NCI-H1436 treated with DMSO at 0.1 percent for 48 hours (cell line): ENCODE data around the gene IFNL3.
"Not testable (repeated sequence)": the region's sequence is repeated elsewhere in the genome, so short reads cannot be mapped to it uniquely, and the experiment has no call there.

Source experiments
- DNase-seq: peaks from one replicate; lab custom pipeline; 2025; lab: John Stamatoyannopoulos, UW

Gene IFNL3

DNA sequence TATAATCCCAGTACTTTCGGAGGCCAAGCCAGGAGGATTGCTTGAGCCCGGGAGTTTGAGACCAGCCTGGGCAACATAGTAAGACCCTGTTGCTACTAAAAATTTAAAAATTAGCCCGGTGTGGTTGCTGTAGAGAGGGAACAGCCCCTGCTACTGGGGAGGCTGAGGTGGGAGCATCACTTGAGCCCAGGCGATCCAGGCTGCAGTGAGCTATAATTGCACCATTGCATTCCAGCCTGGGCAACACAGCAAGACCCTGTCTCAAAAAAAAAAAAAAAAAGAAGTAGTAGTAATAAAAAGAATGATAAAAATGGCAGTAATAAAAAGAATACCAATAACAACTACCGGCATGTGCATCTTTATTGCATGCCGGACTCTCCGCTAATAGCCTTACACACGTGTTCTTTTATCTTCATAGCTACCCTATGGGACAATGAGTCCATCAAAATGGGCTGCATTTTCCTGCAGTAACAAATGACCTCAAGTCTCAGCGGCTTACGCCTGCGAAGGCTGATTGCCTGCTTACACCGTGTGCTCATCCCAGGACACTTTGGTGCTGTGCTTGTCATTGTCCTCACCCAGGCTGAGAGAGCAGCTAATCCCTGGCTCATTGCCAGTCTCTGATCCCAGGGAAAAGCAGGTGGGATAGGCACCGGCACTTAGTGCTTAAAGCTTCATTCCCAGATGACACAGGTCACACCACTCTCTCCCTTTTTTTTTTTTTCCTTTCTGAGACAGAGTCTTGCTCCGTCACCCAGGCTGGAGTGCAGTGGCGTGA is 26.4 kb downstream of the IFNL3 start:
- no peak for DNase-seq

GRCh38 chr19:39217094-39217493 is 27.7 kb downstream of the IFNL3 start:
- no peak for DNase-seq

DNA sequence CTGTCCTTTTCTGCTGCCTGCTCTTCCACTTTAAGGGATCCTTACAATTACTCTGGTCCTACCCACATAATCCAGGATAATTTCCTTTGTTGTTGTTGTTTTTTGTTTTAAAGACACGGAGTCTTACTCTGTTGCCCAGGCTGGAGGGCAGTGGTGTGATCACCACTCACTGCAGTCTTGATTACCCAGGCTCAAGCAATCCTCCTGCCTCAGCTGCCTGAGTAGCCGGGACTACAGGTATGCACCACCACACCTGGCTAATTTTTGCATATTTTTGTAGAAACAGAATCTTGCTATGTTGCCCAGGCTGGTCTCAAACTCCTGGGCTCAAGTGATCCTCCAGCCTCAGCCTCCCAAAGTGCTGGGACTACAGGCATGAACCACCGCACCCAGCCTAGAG is 29.5 kb downstream of the IFNL3 start:
- DNase-seq: not testable (repeated sequence)

DNA sequence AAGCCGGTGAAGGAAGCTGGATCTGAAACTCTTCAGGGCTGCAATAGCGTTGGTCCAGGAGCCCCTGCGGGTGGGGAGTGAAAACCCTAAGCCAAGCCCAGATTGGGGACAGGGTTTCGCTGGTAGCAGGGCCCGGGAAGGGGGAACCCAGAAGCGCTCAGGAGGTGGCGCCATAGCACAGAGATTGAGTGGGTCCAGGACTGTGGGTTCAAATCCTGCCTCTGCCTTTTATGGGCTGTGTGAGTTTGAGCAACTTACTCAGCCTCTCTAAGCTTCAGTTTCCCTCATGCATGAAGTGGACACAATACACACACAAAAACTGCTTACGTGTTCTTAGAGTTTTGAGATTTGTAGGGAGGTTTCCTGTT is 32.4 kb downstream of the IFNL3 start:
- no peak for DNase-seq

GRCh38 chr19:39211731-39212374 is 33.0 kb downstream of the IFNL3 start:
- DNase-seq: no peak

DNA sequence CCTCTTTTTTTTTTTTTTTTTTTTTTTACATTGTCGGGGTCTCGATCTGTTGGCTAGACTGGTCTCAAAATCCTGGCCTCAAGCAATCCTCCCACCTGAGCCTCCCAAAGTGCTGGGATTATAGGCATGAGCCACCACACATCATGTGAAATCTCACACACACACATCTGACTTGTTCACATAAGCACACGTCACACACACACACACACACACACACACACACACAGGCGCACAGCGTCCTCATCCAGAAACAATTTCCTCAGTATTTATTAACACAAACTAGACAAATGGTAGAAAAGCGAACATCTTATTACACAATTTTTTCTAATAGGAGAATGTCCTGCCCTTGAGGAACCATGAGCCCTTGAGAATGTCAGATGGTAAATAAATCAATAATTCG is 35.6 kb downstream of the IFNL3 start:
- DNase-seq: no peak

- DNase-seq: no peak
These were observed 36.5 kb downstream of the IFNL3 start for GRCh38 chr19:39208175-39208795.

GRCh38 chr19:39207293-39207836 is 37.4 kb downstream of the IFNL3 start:
- DNase-seq: no peak

GRCh38 chr19:39206122-39206521 is 38.7 kb downstream of the IFNL3 start:
- DNase-seq: no peak

DNA sequence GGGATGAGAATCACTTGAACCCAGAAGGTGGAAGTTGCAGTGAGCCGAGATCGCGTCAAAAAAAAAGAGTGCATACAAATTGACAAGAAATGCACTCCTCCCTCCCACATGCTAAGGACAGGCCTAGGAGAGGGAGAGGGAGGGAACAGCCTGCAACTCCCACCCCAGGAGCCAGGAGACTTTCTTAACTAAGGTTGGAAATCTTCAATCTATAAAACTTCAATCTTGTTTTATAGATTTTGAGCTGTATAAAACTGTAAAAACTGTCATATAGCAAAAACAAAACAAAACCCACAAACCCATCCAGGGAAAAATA is 39.4 kb downstream of the IFNL3 start:
- no peak for DNase-seq

DNA sequence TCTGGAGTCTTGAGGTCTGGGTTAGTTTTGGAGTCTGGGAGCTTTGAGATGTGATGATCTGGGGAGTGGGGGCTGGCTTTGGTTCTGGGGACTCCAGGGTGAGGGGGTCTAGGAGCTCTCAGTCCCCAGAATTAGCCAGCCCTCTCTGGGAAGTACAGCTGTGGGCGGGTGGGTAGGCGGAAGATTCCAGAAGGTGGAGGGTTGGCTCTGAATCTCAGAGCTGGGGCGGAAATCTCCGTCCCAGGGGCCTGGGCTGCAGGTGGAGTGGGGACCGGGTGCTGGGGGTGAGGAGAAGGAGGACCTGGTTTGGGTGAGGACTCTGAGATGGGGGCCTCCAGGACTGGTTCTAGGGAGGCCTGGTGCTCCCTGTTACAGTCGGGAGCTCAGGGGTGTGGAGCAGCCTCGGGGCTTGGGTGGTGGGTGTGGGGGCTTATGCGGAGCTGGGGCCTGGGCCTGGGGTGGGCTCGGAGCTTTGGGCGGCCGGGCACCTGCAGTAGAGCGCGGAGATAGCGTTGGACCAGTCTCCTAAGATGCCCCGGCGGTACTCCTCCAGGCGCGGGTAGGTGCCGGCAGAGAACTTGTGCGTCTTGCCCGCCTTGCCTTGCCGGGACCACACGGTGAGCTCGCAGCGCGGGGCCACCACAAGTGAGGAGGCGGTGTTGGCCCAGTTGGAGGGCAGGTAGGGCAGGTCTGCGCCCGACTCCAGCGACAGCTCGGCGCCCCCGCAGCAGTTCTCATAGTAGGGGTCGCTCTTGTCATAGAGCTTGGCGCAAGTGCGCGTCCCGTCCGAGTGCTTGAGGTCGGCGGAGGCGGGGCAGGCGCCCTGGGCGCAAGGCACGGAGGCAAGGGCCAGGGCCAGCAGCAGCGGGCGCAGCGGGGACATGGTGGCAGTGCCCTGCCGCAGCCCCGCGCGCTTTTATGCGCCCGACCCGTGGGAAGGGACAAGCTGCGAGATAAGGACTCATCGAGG is 41.1 kb downstream of the IFNL3 start, which contains the start of gene SYCN:
TSS of gene SYCN (minus strand) at position 892 of the 970 bp plus-strand sequence. CDS start at position 883, 9 bp downstream.
- no peak for DNase-seq

DNA sequence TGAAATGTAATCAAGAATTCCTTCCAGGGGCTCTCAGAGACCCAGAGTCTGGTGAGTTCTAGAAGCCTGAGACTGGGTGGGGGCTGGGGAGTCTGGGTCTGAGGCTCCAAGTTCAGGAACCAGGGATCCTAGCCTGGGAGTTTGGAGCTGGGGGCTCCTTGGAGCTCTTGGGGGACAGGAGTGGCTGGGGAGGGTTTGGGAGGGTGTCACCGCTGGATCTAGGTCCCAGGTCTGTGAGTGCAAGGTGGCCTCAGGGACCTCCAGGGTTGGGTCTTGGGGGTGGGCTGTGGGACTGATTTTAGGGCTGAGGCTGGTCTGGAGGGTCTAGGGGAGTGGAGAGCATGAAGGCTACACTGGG is 41.8 kb downstream of the IFNL3 start:
- no peak for DNase-seq

- no peak for DNase-seq
These were observed 44.0 kb downstream of the IFNL3 start for GRCh38 chr19:39200803-39201115.

- no peak for DNase-seq
These were observed 44.6 kb downstream of the IFNL3 start for GRCh38 chr19:39200066-39200802.

GRCh38 chr19:39199025-39199424 is 45.8 kb downstream of the IFNL3 start:
- no peak for DNase-seq

DNA sequence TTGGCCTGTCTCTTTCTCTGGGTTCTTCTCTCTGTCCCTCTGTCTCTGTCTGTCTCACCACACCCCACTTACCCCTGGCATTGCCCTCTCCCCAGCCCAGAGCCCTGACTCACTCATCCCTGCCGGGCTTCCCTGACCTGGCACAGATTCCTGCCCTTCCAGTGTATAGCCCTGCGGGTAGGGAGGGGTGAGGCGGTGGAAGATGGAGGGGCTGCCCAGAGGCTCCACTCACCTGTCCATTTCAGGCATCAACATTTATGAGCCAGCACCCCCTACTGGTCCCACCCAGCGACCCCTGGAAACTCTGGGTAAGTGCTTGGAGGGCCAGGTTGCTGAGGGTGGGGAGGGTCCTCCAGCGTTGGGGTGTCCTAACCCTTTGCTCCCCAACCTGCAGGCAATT is 47.0 kb downstream of the IFNL3 start:
- DNase-seq: no peak

GRCh38 chr19:39196860-39197562 is 47.8 kb downstream of the IFNL3 start, which contains the start of gene NCCRP1:
NCCRP1 (plus strand) TSS chr19:39196964; CDS start chr19:39196983, 19 bp downstream.
- DNase-seq: no peak

DNA sequence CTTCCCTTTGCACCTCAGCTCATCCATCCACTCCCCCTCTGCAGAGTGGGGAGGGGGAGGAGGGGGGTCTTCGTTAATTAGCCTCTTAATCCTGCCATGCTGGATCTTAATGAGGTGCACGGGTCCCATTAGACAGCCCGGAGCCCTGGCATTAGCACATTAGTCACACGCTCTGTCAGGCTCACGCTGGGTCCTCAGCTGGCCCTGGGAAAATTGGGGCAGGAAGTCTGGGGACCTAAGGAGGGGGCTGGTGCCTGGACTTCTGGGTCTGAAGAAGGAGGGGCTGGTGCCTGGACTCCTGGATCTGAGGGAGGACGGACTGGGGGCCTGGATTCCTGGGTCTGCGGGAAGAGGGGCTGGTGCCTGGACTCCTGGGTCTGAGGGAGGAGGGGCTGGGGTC is 48.5 kb downstream of the IFNL3 start:
- DNase-seq: no peak

DNA sequence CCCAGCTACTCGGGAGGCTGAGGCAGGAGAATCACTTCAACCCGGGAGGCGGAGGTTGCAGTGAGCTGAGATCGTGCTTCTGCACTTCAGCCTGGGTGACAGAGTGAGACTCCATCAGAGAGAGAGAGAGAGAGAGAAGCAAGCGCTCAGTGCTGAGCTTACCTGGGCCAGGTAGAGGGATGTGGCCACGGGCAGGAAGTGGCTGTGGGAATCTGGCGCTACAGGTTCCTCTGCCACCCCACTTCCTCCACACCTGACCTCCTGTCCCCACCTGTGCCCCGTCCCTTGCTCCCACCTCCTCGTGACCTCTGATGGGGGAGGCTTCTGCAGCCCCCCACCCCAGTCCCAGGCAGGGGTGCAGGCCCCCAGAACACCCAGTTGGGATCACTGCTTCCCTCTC is 49.1 kb downstream of the IFNL3 start:
- DNase-seq: no peak

DNA sequence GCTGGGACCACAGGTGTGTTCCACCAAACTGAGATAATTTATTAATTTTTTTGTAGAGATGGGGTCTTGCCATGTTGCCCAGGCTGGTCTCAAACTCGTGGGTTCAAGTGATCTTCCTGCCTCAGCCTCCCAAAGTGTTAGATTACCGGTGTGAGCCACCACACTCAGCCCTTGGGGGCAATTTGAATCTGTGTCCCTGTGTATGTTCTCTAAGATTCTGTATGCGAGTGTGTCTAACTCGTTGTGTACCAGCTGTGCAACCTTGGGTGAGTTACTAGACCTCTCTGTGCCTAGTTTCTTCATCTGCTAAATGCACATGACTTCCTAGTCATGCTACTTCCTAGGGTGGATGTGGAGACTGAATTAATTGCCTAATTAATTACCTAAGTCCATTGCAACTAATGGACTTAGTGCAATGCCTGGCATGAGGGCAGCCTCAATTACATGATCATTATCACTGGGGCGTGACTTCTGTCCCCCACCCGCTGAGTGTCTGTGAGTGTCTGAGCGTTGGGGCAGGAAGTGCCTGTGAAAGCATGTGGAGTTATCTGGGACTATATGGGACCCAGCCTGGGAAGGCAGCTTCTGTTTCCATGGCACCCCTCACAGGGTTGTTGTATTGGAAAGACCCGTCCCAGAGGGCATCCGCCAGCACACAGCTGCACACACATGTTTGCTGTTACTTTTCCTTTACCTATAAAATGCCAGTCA is 49.8 kb downstream of the IFNL3 start:
- DNase-seq: no peak
